ENCODE results near the gene LINGO3.

The LINGO3 gene

GRCh38 chr19:2328401-2329148 is 20.6 kb upstream of the LINGO3 start, which contains the start of the genes LSM7 and SPPL2B:
LSM7 (minus strand) TSS chr19:2328586; CDS start chr19:2328566, 20 bp downstream.
SPPL2B (plus strand) TSS chr19:2328684; CDS start chr19:2328710, 26 bp downstream.
- DNase-seq (ENCODE audit: low read depth in 3 of 3, low spot score in 1 of 3) = peak; percentile 85 to 94 (median 87)

- DNase-seq (ENCODE audit: low read depth in 3 of 3, low spot score in 1 of 3) = peak in 1 of 3 donors; percentile 36
These were observed 19.9 kb upstream of the LINGO3 start for GRCh38 chr19:2327773-2328400.

- no peak for DNase-seq (ENCODE audit: low read depth in 3 of 3, low spot score in 1 of 3)
These were observed 18.9 kb upstream of the LINGO3 start for GRCh38 chr19:2326699-2327360.

GRCh38 chr19:2325281-2326046 is 17.5 kb upstream of the LINGO3 start:
- no peak for DNase-seq (ENCODE audit: low read depth in 3 of 3, low spot score in 1 of 3)

GRCh38 chr19:2324220-2324948 is 16.4 kb upstream of the LINGO3 start:
- no peak for DNase-seq (ENCODE audit: low read depth in 3 of 3, low spot score in 1 of 3)

- DNase-seq (ENCODE audit: low read depth in 3 of 3, low spot score in 1 of 3) = no peak
These were observed 15.8 kb upstream of the LINGO3 start for GRCh38 chr19:2323707-2324106.

- DNase-seq (ENCODE audit: low read depth in 3 of 3, low spot score in 1 of 3) = no peak
These were observed 13.8 kb upstream of the LINGO3 start for GRCh38 chr19:2321565-2322283.

GRCh38 chr19:2320939-2321338 is 13.0 kb upstream of the LINGO3 start:
- DNase-seq (ENCODE audit: low read depth in 3 of 3, low spot score in 1 of 3) = no peak

- no peak for DNase-seq (ENCODE audit: low read depth in 3 of 3, low spot score in 1 of 3)
These were observed 12.1 kb upstream of the LINGO3 start for GRCh38 chr19:2320049-2320448.

- DNase-seq (ENCODE audit: low read depth in 3 of 3, low spot score in 1 of 3) = no peak
These were observed 11.6 kb upstream of the LINGO3 start for GRCh38 chr19:2319551-2319950.

- no peak for DNase-seq (ENCODE audit: low read depth in 3 of 3, low spot score in 1 of 3)
These were observed 11.0 kb upstream of the LINGO3 start for GRCh38 chr19:2318923-2319322.

GRCh38 chr19:2317756-2318155 is 9.8 kb upstream of the LINGO3 start:
- DNase-seq (ENCODE audit: low read depth in 3 of 3, low spot score in 1 of 3) = no peak

- DNase-seq (ENCODE audit: low read depth in 3 of 3, low spot score in 1 of 3) = no peak
These were observed 9.3 kb upstream of the LINGO3 start for GRCh38 chr19:2317300-2317699.

GRCh38 chr19:2315818-2316353 is 7.9 kb upstream of the LINGO3 start:
- DNase-seq (ENCODE audit: low read depth in 3 of 3, low spot score in 1 of 3) = no peak

- DNase-seq (ENCODE audit: low read depth in 3 of 3, low spot score in 1 of 3) = no peak
These were observed 7.3 kb upstream of the LINGO3 start for GRCh38 chr19:2315121-2315817.

GRCh38 chr19:2312820-2313501 is 5.0 kb upstream of the LINGO3 start:
- no peak for DNase-seq (ENCODE audit: low read depth in 3 of 3, low spot score in 1 of 3)

GRCh38 chr19:2311093-2311492 is 3.1 kb upstream of the LINGO3 start:
- no peak for DNase-seq (ENCODE audit: low read depth in 3 of 3, low spot score in 1 of 3)

- no peak for DNase-seq (ENCODE audit: low read depth in 3 of 3, low spot score in 1 of 3)
These were observed 1.9 kb upstream of the LINGO3 start for GRCh38 chr19:2309734-2310362.
